Measurements from ENCODE around the gene NOP14. TPM values are rescaled to one million over a fixed set of nuclear protein-coding genes. Genes with fewer than 3 reads are reported as not detected.

The NOP14 gene
- total and polyA plus RNA-seq, 2 donors (not counting 3 experiments of a cell fraction or from before 2014, with no cell fraction given), result 9.5 to 45.2 TPM

- no TSS peak for BruUV-seq (replicated peaks)
- no peak overlapping the region for H3K27ac ChIP-seq (ENCODE audit: insufficient read depth, low read depth, low read length)
- CTCF ChIA-PET, result interaction anchor here (0.6 to 1.9 kb wide), 3 partner anchors 21 to 147 kb away, joined by 3 to 8 read pairs (median 3); no protein-coding TSS in a partner anchor
- no peaks in the 10 kb centered on the region for H3K4me1 ChIP-seq (ENCODE audit: control insufficient read depth, extremely low read depth, insufficient read depth, low read length)
- no peaks in the 10 kb centered on the region for H3K9me1 ChIP-seq (replicated peaks; ENCODE audit: control insufficient read depth, extremely low read depth, insufficient read depth, low read length)
- POLR2A ChIA-PET, result no interaction called here
- H3K79me2 ChIP-seq (ENCODE audit: control insufficient read depth, insufficient read depth, low read length), result peaks cover 4% of the 10 kb centered on the region
- H3K36me3 ChIP-seq (ENCODE audit: control insufficient read depth in 2 of 2, extremely low read depth in 1 of 2, insufficient read depth in 2 of 2, low read length in 2 of 2), result peaks cover 20 to 59% of the 10 kb centered on the region in 2 experiments
- no peaks in the 10 kb centered on the region for H4K20me1 ChIP-seq (replicated peaks; ENCODE audit: control insufficient read depth, extremely low read depth, insufficient read depth, low read length)
- no peaks in the 10 kb centered on the region for H3K27me3 ChIP-seq (ENCODE audit: control insufficient read depth in 2 of 2, insufficient read depth in 2 of 2, low read length in 2 of 2)
- no peak overlapping the region for H3K4me3 ChIP-seq (replicated peaks in 1 of 3; ENCODE audit: insufficient read depth in 1 of 3, low read depth in 1 of 3, low read length in 3 of 3)
- FAIRE-seq (no peak), DNase-seq (ENCODE audit: low read depth, low spot score) (no peak)
- TF ChIP-seq POLR2A (IDR thresholded peaks at IDR 0.05; ENCODE audit: low read depth, low read length), result no peak
- TF ChIP-seq EZH2 (IDR thresholded peaks at IDR 0.05; ENCODE audit: borderline replicate concordance, low read depth, low read length, severe bottlenecking), result no peak
- no peak for TF ChIP-seq POLR2AphosphoS5 (IDR thresholded peaks at IDR 0.05; ENCODE audit: insufficient read depth, low read depth, low read length)
- TF ChIP-seq FOS (IDR thresholded peaks at IDR 0.05; ENCODE audit: borderline replicate concordance, insufficient read depth, low read length), result no peak
- no peak for TF ChIP-seq JUN (IDR thresholded peaks at IDR 0.05; ENCODE audit: borderline replicate concordance, insufficient read depth, insufficient read length, low read depth)
- no peak for TF ChIP-seq GATA2 (IDR thresholded peaks at IDR 0.05; ENCODE audit: insufficient read depth, insufficient read length, low read depth, low read length)
- TF ChIP-seq, protein P1, sequence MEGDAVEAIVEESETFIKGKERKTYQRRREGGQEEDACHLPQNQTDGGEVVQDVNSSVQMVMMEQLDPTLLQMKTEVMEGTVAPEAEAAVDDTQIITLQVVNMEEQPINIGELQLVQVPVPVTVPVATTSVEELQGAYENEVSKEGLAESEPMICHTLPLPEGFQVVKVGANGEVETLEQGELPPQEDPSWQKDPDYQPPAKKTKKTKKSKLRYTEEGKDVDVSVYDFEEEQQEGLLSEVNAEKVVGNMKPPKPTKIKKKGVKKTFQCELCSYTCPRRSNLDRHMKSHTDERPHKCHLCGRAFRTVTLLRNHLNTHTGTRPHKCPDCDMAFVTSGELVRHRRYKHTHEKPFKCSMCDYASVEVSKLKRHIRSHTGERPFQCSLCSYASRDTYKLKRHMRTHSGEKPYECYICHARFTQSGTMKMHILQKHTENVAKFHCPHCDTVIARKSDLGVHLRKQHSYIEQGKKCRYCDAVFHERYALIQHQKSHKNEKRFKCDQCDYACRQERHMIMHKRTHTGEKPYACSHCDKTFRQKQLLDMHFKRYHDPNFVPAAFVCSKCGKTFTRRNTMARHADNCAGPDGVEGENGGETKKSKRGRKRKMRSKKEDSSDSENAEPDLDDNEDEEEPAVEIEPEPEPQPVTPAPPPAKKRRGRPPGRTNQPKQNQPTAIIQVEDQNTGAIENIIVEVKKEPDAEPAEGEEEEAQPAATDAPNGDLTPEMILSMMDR (IDR thresholded peaks at IDR 0.05; ENCODE audit: extremely low read depth in 1 of 2, insufficient read depth in 1 of 2, low read depth in 1 of 2, low read length in 2 of 2), result no peak
- no peak for TF ChIP-seq MAX (IDR thresholded peaks at IDR 0.05; ENCODE audit: insufficient read depth, insufficient read length)
- TF ChIP-seq MYC (IDR thresholded peaks at IDR 0.05; ENCODE audit: low read depth, low read length), result no peak
- H3K4me2 ChIP-seq (ENCODE audit: insufficient read depth, low read length), result no peak overlapping the region
- dilution Hi-C loops (cut with MboI; ENCODE audit: extremely low pct_ligation_motif_present, low sequenced_read_pairs) (no loop called here), intact Hi-C loops (cut with micrococcal nuclease) (no loop called here)
- H3K9ac ChIP-seq (replicated peaks; ENCODE audit: extremely low read depth, insufficient read depth, low read length), result no peak overlapping the region
- H3K9me3 ChIP-seq (replicated peaks; ENCODE audit: control insufficient read depth, insufficient read depth, low read length), result no peaks in the 10 kb centered on the region
- no peak overlapping the region for H2AFZ ChIP-seq (ENCODE audit: low read depth, low read length)
Observed at GRCh38 chr4:2911868-2912267, 51.3 kb downstream of the NOP14 start.

Data from endothelial cell of umbilical vein (primary cell).